Skin epidermis (tissue), 12 donors: Measurements from ENCODE around the gene CMIP.

ENCODE experiments used
- H3K27ac ChIP-seq, 21 experiments: fragments of 200-600 bp; sonication (generic) in 11 of 21; one replicate each; pipeline ENCODE4 v1.5.0; 2020; ENCODE audit warnings: mild to moderate bottlenecking in 3 of 21, inconsistent platforms in 2 of 21, moderate library complexity in 2 of 21
- H3K4me3 ChIP-seq, 7 experiments: fragments of 200-600 bp; sonication (generic) in 2 of 7; one replicate each; pipeline ENCODE4 v1.5.0; 2020; ENCODE audit warnings: inconsistent platforms in 2 of 7, mild to moderate bottlenecking in 2 of 7, moderate library complexity in 1 of 7

Gene CMIP

DNA sequence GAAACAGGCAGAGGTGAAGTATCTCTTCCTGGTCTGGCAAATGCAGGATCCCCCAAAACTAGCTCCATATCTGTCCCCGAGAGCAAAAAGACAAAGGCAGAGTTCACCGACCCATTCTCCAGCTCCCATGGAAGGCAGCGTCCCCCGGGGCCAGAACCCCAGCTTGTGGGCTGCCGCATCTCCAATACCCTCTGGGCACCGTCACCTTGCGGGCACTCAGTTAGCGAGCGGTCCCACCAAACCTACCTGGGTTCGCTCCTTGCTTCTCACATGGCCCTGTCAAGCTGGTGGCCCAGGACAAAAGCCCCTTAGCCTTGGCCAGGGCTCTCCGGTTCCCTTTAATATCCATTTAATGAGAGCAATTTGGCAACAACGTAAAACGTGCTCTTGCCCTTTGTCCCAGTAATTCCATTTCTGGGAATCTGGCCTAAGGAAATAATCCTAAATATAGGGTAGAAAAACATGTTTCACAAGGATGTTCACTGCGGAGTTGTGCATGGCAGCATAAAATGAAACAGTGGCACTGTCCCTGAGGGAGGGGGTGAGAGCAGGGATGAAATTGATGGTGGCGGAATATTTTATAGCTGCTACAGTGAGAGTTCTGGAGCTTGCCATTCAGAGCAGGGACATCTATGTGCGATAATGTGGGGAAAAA lies 157.1 kb downstream of the CMIP start:
- H3K27ac ChIP-seq: peak overlapping the region in 18 of 21 experiments; percentile 6 to 89 (median 65)

DNA sequence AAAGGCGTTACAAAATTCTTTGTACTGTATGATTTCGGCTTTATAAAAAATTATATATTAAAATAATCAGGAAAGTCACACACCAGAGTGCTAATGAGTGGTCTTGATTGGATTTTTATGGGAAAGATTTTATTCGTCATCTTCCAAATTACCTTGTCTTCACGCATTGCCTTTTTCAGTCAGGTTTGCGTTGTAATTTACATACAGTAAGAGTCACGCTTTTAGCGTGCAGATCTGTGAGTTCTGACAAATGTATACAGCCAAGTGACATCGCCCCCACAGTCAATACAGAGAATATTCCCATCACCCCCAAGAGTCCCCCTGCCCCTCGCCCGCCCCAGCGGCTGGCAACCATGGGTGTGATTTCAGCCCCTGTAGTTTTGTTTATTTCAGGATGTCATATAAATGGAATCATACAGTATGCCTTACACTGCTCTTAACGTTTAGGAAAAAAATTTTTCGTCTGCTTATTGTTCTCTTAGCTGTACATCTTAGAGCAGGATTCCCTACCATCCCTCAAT lies 157.7 kb downstream of the CMIP start:
- H3K4me3 ChIP-seq: no peak overlapping the region
- peak overlapping the region in 6 of 21 experiments; percentile 0 to 77 (median 32) for H3K27ac ChIP-seq

More for the DNA sequence above, 157.1 kb downstream of the CMIP start:
- no peak overlapping the region for H3K4me3 ChIP-seq

DNA sequence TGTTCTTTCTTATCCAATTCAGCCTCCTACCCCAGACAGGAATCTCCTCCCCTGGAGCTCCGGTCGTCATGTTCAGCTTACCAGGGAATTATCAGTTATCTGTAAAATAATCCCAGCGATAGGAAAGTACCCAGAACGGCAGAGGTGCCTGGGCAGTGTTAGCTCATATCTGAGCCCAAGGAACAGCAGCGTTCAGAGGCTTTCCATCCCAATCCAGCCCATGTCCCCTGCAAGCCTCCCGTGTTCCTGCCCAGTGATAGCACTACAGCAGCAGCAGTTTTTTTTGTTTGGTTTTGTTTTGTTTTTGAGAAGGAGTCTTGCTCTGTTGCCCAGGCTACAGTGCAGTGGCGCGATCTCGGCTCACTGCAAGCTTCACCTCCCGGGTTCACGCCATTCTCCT lies 158.2 kb downstream of the CMIP start:
- no peak overlapping the region for H3K4me3 ChIP-seq
- H3K27ac ChIP-seq: peak overlapping the region in 3 of 21 experiments; percentile 0 to 51 (median 13)

DNA sequence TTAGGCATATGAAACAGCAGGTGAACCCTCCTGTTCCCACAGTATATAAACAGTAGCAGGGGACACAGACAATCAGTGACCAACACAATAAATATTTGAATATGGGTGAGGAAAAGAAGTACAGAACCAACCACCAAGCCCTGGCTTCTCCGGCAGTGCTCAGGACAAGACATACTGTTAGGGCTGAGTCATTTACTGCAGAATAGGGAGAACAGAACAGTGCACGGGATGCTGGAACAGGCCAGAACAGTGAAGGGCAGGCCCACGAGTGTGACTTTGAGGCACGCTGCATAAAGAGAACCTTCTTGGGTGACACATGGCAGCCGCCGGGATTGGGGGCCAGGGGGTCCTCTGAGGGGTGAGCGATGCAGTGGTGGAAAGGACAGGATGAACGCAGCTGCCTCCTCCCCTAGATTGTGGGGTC lies 160.4 kb downstream of the CMIP start:
- Histone ChIP-seq H3K4me3 (no peak overlapping the region), H3K27ac (peak overlapping the region in 5 of 21 experiments; percentile 6 to 30 (median 22))

DNA sequence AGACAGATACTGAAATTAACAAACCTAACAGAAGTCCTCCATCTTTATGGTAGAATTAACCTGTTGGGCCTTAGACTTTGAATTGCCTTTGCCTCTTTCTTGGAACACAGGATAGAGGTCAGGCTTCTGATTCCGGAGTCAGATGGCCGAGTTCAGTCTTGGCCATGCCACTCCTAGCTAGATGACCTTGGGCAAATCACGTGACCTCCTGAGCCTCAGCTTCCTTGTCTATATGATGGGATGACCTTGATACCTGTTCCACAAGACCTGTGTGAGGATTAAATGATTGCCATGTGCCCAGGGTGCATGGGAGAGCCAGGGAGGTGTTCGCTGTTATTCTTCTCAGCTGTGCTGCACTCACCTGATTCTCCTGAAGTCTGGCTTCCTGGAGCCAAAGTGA lies 161.4 kb downstream of the CMIP start:
- Histone ChIP-seq H3K27ac (peak overlapping the region in 7 of 21 experiments; percentile 17 to 73 (median 41)), H3K4me3 (no peak overlapping the region)

DNA sequence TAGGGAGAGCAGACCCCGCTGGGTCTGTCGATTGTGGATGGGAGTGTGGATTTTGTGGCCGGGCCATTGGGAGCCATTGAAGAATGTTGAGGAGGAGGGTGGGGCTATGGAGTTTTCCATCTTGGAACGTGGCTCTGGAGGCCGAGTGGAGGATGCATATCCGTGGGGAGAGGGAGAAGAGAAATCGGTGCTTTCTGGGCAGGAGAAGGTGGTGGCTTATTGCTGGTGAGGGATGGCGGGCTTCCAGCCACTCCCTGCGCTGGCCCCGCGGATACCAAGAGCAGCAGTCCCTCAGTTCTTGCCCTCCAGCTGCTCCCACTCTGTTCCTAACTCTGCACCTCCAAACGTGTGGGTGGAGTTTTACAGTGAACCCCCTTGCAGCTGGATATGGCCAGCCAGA lies 162.4 kb downstream of the CMIP start:
- peak overlapping the region in 7 of 21 experiments; percentile 16 to 73 (median 46) for H3K27ac ChIP-seq
- no peak overlapping the region for H3K4me3 ChIP-seq

DNA sequence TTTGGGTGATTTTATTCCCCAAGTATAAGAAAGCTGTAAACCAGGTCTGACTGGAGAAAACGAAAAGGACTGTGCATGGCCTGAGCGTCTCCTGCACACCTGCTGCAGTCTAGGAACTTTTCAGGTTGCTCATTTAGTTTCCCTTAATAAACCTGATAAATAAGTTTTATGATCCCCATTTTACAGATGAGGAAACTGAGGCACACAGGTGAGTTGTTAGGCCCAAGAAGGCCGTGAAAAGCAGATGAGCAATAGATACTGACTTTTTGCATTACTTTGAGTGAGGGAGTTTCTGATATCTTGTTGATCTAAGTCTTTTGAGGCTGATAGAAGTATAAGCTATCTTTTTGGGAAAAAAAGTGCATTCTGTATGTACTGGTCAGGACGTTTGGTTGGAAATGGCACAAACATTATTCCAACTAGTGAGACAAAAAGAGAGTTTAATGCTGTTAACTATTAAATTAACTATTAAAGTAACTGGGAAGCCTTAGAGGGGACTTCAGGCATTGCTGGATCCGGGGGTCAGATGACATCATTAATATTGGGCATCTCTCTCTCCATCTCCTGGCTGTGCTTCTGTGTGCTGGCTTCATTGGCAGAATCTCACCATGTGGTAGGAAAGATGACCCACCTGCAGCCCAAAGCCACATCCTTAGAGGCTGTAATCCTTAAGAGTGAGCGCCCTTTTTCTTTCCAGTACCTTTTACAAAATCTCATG lies 163.4 kb downstream of the CMIP start:
- peak overlapping the region in 12 of 21 experiments; percentile 10 to 79 (median 40) for H3K27ac ChIP-seq

DNA sequence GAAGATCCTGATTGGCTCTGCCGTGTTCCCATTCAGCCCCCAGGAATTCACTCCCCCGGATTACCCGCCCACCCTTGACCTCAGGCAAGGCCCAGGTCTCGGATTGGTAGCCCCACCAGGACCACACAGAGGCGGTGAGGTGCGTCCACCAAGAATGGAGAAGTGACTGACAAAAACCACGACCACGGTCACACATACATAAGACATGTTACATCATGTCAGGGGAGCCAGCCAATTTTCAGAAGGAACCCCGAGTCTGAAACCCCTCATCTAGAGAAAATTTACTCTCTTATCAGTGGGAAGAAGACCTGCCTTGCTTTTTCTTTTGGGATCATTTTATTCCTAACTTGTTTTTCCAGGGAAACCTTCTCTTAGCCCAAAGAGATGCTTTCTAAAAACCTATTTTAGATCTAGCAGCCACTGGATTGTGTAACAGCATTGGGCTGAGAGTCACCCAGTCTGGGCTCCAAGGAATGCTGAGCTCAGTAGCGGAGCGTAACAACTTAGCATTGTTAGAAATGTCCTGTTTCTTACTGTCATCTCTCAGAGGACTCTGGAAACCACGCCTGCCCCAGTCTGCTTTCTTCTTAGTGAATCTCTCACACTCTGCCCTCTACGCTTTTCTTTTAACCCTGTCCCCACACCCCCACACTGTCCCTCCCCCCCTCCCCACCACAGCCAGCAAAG lies 164.1 kb downstream of the CMIP start:
- Histone ChIP-seq H3K27ac (peak overlapping the region in 15 of 21 experiments; percentile 5 to 79 (median 53)), H3K4me3 (no peak overlapping the region)

More for the DNA sequence above, 163.4 kb downstream of the CMIP start:
- H3K4me3 ChIP-seq: no peak overlapping the region

DNA sequence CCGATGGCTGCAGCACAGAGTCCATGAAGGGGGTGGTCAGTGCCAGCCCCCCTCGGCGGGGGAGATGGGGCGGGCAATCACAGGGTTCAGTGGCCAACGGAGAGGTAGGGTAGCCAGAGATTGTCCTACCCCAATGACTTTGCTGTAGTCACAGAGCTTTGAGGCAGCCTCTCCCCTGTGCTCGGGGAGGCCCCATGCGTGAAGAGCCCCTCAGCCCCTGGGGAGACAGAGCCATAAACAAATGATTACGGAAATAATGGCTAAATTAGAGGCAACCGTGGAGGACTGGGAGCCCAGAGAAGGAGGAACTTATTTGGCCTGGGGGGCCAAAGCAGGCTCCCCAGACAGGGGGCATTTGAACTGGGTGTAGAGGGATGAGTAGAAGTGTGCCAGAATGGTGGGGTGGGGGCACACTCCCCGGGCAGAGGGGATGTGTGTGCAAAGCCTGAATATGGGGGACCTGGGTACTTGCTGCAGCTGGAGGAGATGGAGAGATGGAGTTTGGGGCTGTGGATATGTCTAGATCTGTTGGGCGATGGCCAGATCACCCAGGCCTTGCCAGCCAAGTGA lies 164.8 kb downstream of the CMIP start:
- H3K27ac ChIP-seq: peak overlapping the region in 14 of 21 experiments; percentile 5 to 79 (median 58)
- no peak overlapping the region for H3K4me3 ChIP-seq

DNA sequence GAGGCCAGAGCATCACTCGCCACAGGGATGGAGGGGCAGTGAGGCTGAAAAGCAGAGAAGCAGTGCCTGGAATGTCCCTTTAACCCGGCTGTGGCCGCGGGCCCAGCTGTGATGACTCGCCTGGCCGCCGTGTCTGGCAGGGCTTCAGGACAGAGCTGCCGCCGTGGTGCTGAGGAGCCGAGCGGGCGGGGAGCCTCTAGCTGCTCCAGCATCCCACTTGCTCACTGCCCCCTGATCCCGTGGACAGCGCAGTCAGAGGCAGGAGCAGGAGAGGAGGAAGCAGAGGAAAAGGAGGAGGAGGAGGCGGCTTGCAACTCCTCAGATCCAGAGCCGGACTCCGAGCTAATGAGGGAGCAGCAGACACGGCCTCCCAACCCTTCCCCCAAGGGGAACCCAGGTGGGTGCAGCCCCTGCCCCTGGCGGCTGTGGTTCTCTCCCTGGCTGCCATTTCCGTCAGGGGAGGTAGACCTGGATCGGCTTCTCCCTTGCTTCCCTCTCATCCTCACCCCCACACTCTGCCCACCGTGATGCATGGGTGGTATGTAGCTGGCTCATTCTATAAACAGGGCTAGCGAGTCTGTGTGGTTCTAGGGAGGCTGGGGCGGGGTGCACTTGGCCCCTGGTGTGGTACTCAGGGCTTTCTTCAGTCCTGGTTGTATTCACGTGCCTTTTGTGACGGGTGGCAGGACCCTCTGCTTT lies 165.7 kb downstream of the CMIP start:
- peak overlapping the region in 16 of 21 experiments; percentile 5 to 81 (median 58) for H3K27ac ChIP-seq

DNA sequence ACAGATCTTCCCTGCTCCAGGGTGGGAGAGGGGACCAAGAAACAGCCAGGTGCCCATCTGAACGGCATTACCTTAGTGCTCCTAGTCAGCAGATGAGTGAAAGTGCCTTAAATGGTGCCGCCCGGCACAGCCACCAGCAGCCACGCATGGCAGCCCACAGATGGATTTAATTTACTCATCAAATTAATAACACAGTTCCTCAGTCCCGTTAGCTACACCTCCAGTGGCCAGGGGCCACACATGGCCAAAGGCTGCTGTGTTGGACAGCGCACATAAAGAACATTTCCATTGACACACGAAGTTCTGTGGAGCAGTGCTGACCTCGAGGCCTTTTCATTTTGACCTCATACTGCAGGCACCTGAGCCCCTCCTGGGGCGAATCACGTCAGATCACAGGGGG lies 166.3 kb downstream of the CMIP start:
- H3K27ac ChIP-seq: peak overlapping the region in 15 of 21 experiments; percentile 10 to 81 (median 64)
- no peak overlapping the region for H3K4me3 ChIP-seq

More for the DNA sequence above, 165.7 kb downstream of the CMIP start:
- H3K4me3 ChIP-seq: peak overlapping the region in 3 of 7 experiments; percentile 4 to 12 (median 7)

DNA sequence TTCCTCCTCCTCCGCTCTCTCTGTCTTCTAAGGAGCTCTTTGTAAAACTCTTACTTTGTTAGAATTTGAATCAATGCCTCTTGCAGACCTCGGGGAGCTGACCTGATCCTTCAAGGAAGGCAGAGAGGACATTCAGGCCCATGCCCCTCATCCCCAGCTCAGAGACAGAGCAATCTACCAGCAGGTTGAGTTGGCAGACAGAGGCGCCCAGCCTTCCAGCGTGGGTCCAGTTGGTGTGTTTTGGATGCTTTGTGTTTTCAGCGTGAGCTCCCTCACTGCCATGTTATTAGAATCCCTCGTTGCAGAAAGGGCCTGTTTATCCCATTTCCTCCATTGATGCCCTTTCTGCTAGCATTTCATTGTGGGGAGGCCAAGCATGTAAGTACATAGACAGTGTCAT lies 167.1 kb downstream of the CMIP start:
- no peak overlapping the region for H3K4me3 ChIP-seq
- H3K27ac ChIP-seq: peak overlapping the region in 13 of 21 experiments; percentile 7 to 81 (median 60)

DNA sequence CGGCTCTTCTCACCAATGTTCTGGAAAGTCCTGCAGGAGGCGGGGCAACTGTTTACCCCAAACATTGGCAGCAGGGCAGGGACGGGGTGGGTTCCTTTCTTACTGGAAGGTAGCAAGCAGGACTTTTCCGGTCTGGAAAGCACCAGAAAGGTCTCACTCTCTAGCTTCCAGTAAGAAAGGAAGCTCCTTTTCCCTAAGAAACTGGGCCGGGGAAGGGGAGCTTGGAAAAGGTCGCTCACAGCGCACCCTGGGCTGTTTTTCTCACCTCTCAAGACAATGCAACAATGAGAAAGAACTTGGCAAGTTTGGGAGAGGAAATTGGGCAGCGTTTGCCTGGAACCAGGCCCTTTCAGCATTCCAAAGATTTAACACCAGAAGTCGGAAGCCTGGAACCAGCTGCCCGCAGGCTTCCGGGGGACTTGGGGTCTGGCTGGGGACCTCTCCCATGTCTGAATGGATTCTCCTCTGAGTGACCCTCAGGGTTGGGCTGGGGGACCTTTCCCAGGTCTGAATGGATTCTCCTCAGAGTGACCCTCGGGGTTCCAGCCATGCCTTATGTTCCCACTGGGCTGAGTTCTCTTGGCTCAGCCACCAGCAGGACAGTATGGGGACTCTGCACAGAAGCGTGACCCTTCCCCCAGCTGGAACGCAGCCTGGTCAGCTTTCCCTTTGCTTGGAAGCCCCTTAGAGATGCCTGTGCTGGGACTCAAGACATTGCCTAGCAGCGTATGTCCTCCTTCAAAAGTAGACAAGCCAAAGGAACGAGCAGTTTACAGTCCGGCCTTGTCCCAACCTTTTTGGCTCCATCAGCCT lies 167.9 kb downstream of the CMIP start:
- H3K4me3 ChIP-seq: no peak overlapping the region
- H3K27ac ChIP-seq: peak overlapping the region in 17 of 21 experiments; percentile 10 to 81 (median 56)

DNA sequence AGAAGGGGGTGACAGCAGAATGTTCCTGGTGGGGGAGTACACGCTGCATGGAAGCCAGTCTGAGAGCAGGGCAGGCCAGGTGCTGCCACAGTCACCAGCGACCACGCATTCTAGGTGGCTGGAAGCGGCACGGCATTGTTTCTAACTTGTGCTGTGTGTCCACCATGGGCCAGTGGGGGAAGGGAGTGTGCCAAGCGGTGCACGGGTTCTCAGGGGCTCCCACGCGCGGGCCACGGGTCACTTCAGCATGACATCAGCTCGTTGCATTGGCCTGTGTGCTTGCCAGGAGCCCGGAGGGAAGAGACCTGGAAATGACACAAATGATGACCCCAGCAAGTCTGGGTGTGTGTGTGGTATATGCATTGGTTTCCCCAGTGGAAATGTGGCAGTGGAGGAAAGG lies 169.6 kb downstream of the CMIP start:
- H3K27ac ChIP-seq: peak overlapping the region in 6 of 21 experiments; percentile 10 to 81 (median 70)
- no peak overlapping the region for H3K4me3 ChIP-seq

DNA sequence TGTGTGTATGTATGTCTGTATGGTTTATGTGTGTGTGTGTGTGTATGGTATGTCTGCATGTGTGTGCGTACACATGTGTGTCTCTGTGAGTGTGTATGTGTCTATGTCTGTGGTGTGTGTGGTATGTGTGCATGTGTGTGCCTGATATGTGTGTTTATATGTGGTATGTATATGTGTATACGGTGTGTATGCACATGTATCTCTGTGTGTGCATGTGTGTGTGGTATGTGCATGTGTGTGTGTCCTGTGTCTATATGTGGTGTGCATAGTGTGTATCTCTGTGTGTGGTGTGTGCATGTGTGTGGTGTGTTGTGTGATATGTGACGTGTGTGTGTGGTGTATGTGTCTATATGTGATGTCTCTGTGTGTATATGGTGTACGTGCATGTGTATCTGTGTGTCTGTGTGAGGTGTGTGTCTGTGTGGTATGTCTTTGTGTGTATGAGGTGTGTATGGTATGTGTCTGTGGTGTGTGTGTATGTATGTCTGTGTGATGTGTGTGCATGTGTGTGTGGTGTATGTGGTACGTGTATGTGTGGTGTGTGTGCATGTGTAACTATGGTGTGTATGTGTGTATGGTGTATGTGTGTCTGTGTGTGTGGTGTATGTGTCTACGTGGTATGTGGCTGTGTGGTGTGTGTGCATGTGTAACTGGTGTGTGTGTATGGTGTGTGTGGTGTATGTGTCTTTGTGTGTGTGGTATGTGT lies 170.2 kb downstream of the CMIP start:
- Histone ChIP-seq H3K27ac (peak overlapping the region in 2 of 21 experiments; percentile 56 to 83), H3K4me3 (no peak overlapping the region)

DNA sequence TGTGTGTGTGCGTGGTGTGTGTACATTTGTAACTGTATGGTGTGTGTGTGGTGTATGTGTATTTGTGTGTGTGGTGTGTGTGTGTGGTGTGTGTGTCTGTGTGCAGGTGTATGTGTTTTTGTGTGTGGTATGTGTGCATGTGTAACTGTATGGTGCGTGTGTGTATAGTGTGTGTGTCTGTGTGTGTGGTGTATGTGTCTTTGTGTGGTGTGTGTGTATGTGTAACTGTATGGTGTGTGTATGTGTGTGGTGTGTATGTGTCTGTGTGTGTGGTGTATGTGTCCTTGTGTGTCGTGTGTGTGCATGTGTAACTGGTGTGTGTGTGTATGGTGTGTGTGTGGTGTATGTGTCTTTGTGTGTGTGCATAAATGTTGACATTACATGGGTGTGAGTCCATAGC lies 170.8 kb downstream of the CMIP start:
- H3K27ac ChIP-seq: peak overlapping the region in 5 of 21 experiments; percentile 27 to 83 (median 72)
- no peak overlapping the region for H3K4me3 ChIP-seq

DNA sequence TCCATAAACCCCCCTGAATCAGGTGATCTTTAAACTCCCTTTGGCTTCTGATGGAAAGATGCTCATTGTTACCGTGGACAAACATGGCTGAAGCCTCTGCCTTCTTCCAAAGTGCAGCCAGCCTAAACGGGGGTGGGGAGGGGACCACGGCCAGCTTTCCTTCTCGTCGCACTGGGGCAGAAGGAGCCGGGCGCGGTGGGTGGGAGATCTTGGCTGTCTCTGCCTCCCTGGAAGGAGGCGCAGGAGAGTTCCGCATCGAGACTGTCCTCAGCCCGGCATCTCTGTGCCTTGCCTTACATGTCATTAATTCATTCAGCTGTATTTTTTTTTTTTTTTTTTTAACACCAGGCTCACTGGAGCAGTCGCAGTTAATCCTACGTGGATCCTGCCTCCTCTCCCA lies 171.2 kb downstream of the CMIP start:
- Histone ChIP-seq H3K4me3 (no peak overlapping the region), H3K27ac (peak overlapping the region in 16 of 21 experiments; percentile 27 to 83 (median 70))
